ENCODE results near the gene SAT2. TPM values are rescaled to one million over a fixed set of nuclear protein-coding genes. Genes with fewer than 3 reads are reported as not detected.

The SAT2 gene
- polyA plus RNA-seq, 1 donor (not counting 4 experiments of a cell fraction or from before 2014, with no cell fraction given), result 23.5 TPM

DNA sequence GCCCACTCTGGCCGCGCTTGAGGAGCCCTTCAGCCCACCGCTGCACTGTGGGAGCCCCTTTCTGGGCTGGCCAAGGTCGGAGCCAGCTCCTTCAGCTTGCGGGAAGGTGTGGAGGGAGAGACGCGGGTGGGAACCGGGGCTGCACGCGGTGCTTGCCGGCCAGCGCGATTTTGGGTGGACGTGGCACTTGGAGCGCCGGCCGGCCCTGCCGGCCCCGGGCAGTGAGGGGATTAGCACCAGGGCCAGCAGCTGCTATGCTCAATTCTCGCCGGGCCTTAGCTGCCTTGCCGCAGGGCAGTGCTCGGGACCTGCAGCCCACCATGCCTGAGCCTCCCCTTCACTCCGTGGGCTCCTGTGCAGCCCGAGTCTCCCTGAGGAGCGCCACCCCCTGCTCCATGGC lies 13.2 kb upstream of the SAT2 start:
- H3K4me2 ChIP-seq (ENCODE audit: control insufficient read depth, extremely low read depth, insufficient read depth, low read depth, low read length), result no peak overlapping the region
- H4K20me1 ChIP-seq (ENCODE audit: control insufficient read depth, extremely low read depth, insufficient read depth, low read length), result no peaks in the 10 kb centered on the region
- no peak overlapping the region for H3K4me3 ChIP-seq (ENCODE audit: control insufficient read depth in 2 of 3, extremely low read depth in 1 of 3, insufficient read depth in 2 of 3, low read depth in 1 of 3, low read length in 3 of 3)
- DNase-seq (ENCODE audit: low read depth, low spot score) (no peak), FAIRE-seq (no peak)
- H3K4me1 ChIP-seq (ENCODE audit: control insufficient read depth, extremely low read depth, insufficient read depth, low read length), result no peaks in the 10 kb centered on the region
- H3K79me2 ChIP-seq (ENCODE audit: control insufficient read depth, insufficient read depth, low read length), result no peaks in the 10 kb centered on the region
- H3K9me3 ChIP-seq (ENCODE audit: control insufficient read depth, low read depth, low read length), result no peaks in the 10 kb centered on the region
- H3K27ac ChIP-seq (ENCODE audit: control insufficient read depth, insufficient read depth, low read length), result no peak overlapping the region
- dilution Hi-C loops (cut with MboI; ENCODE audit: extremely low pct_ligation_motif_present, low sequenced_read_pairs), result no loop called here
- no peaks in the 10 kb centered on the region for H3K27me3 ChIP-seq (ENCODE audit: control insufficient read depth, extremely low read depth, insufficient read depth, low read length)
- no peaks in the 10 kb centered on the region for H3K9me1 ChIP-seq (ENCODE audit: control insufficient read depth, extremely low read depth, insufficient read depth, low read length)
- no peaks in the 10 kb centered on the region for H3K36me3 ChIP-seq (ENCODE audit: control insufficient read depth in 2 of 2, extremely low read depth in 1 of 2, insufficient read depth in 2 of 2, low read length in 2 of 2)
- H2AFZ ChIP-seq (ENCODE audit: control insufficient read depth, low read length), result no peak overlapping the region
- no peak for TF ChIP-seq EZH2 (IDR thresholded peaks at IDR 0.05; ENCODE audit: low read length)
- TF ChIP-seq, protein P1, sequence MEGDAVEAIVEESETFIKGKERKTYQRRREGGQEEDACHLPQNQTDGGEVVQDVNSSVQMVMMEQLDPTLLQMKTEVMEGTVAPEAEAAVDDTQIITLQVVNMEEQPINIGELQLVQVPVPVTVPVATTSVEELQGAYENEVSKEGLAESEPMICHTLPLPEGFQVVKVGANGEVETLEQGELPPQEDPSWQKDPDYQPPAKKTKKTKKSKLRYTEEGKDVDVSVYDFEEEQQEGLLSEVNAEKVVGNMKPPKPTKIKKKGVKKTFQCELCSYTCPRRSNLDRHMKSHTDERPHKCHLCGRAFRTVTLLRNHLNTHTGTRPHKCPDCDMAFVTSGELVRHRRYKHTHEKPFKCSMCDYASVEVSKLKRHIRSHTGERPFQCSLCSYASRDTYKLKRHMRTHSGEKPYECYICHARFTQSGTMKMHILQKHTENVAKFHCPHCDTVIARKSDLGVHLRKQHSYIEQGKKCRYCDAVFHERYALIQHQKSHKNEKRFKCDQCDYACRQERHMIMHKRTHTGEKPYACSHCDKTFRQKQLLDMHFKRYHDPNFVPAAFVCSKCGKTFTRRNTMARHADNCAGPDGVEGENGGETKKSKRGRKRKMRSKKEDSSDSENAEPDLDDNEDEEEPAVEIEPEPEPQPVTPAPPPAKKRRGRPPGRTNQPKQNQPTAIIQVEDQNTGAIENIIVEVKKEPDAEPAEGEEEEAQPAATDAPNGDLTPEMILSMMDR (optimal IDR thresholded peaks at IDR 0.05 in 1 of 3, IDR thresholded peaks at IDR 0.05 in 1 of 3, conservative IDR thresholded peaks at IDR 0.05 in 1 of 3; ENCODE audit: extremely low read depth in 1 of 3, insufficient read depth in 2 of 3, low read length in 3 of 3), result no peak
- H3K9ac ChIP-seq (ENCODE audit: control insufficient read depth, extremely low read depth, insufficient read depth, low read length), result no peak overlapping the region

DNA sequence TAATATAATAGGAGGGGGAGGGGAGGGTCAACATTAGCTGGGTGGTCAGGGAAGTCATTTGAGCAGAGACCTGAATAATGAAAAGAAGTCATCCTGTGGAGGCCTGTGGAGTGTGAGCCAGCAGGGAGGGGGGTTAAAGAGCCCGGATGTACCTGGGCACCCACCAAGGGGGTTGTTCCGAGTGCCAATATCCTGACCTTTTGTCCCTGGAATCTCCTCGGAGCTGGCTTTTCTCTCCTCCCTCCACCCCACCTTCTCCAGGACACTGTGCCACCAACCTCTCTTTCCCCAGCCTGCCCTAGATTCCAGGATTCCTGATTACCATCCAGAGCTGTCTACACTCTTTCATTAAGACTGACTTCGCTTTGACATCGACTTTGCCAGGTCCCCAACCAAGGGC lies 8.5 kb upstream of the SAT2 start:
- DNase-seq (ENCODE audit: low read depth, low spot score), result no peak
- no peak overlapping the region for H3K4me3 ChIP-seq (ENCODE audit: control insufficient read depth in 2 of 3, extremely low read depth in 1 of 3, insufficient read depth in 2 of 3, low read depth in 1 of 3, low read length in 3 of 3)
- TF ChIP-seq, protein P1 (optimal IDR thresholded peaks at IDR 0.05 in 1 of 3, IDR thresholded peaks at IDR 0.05 in 1 of 3, conservative IDR thresholded peaks at IDR 0.05 in 1 of 3; ENCODE audit: extremely low read depth in 1 of 3, insufficient read depth in 2 of 3, low read length in 3 of 3), result no peak
- no peak for TF ChIP-seq EZH2 (IDR thresholded peaks at IDR 0.05; ENCODE audit: low read length)
- no peaks in the 10 kb centered on the region for H3K4me1 ChIP-seq (ENCODE audit: control insufficient read depth, extremely low read depth, insufficient read depth, low read length)
- no peaks in the 10 kb centered on the region for H3K27me3 ChIP-seq (ENCODE audit: control insufficient read depth, extremely low read depth, insufficient read depth, low read length)
- no peaks in the 10 kb centered on the region for H3K9me3 ChIP-seq (ENCODE audit: control insufficient read depth, low read depth, low read length)
- H3K9ac ChIP-seq (ENCODE audit: control insufficient read depth, extremely low read depth, insufficient read depth, low read length), result no peak overlapping the region
- no peak overlapping the region for H3K27ac ChIP-seq (ENCODE audit: control insufficient read depth, insufficient read depth, low read length)
- no peaks in the 10 kb centered on the region for H3K79me2 ChIP-seq (ENCODE audit: control insufficient read depth, insufficient read depth, low read length)
- H3K4me2 ChIP-seq (ENCODE audit: control insufficient read depth, extremely low read depth, insufficient read depth, low read depth, low read length), result no peak overlapping the region
- no peaks in the 10 kb centered on the region for H3K36me3 ChIP-seq (ENCODE audit: control insufficient read depth in 2 of 2, extremely low read depth in 1 of 2, insufficient read depth in 2 of 2, low read length in 2 of 2)
- no peaks in the 10 kb centered on the region for H4K20me1 ChIP-seq (ENCODE audit: control insufficient read depth, extremely low read depth, insufficient read depth, low read length)
- dilution Hi-C loops (cut with MboI; ENCODE audit: extremely low pct_ligation_motif_present, low sequenced_read_pairs), result no loop called here
- no peak for FAIRE-seq
- H3K9me1 ChIP-seq (ENCODE audit: control insufficient read depth, extremely low read depth, insufficient read depth, low read length), result no peaks in the 10 kb centered on the region
- H2AFZ ChIP-seq (ENCODE audit: control insufficient read depth, low read length), result no peak overlapping the region

All from keratinocyte (primary cell).